Adrenal gland (tissue), 5 donors: ENCODE data around the gene STAT5B.
"Not testable (repeated sequence)": the region's sequence is repeated elsewhere in the genome, so short reads cannot be mapped to it uniquely, and the experiment has no call there.

Experiments
- POLR2A ChIP-seq, 2 donors: fragments of 450-650 bp; IDR thresholded peaks; one replicate each; pipeline ENCODE4 v1.6.1; 2017; ENCODE audit warnings: antibody characterized with exemption in 2 of 2, mild to moderate bottlenecking in 2 of 2, moderate library complexity in 1 of 2
- TF ChIP-seq, protein P1 (sequence below), 6 experiments: fragments of 450-650 bp in 4 of 6; fragments of 200-600 bp in 2 of 6; sonication (generic) in 1 of 6; IDR thresholded peaks; 1 replicate in 5 of 6; 2 replicates in 1 of 6; pipeline versions ENCODE4 v1.5.1 to v1.8.0; 2016 to 2021; ENCODE audit warnings: antibody characterized with exemption in 6 of 6, mild to moderate bottlenecking in 2 of 6, moderate library complexity in 1 of 6
- donor health status: DM: no; HTN: no; CAD: no.

DNA sequence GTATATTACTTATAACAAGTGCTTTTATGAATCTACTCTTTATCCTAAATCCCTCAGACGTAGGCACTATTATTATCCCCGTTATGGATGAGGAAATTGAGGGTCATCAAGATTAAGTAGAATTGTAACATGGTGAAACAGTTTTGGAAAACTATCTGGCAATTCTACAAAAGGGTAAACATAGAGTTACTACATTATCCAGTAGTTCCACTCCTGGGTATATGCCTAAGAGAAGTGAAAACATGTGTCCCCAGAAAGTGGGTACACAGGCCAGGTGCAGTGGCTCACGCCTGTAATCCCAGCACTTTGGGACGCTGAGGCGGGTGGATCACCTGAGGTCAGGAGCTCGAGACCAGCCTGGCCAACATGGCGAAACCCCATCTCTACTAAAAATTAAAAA lies 36.6 kb downstream of the STAT5B start:
- TF ChIP-seq, protein P1, sequence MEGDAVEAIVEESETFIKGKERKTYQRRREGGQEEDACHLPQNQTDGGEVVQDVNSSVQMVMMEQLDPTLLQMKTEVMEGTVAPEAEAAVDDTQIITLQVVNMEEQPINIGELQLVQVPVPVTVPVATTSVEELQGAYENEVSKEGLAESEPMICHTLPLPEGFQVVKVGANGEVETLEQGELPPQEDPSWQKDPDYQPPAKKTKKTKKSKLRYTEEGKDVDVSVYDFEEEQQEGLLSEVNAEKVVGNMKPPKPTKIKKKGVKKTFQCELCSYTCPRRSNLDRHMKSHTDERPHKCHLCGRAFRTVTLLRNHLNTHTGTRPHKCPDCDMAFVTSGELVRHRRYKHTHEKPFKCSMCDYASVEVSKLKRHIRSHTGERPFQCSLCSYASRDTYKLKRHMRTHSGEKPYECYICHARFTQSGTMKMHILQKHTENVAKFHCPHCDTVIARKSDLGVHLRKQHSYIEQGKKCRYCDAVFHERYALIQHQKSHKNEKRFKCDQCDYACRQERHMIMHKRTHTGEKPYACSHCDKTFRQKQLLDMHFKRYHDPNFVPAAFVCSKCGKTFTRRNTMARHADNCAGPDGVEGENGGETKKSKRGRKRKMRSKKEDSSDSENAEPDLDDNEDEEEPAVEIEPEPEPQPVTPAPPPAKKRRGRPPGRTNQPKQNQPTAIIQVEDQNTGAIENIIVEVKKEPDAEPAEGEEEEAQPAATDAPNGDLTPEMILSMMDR (IDR thresholded peaks at IDR 0.05): not testable (repeated sequence)
- TF ChIP-seq POLR2A (IDR thresholded peaks at IDR 0.05): not testable (repeated sequence)
